Chondrocyte (in vitro differentiated cells): ENCODE measurements around the gene SCAPER. TPM values are rescaled to one million over a fixed set of nuclear protein-coding genes. Genes with fewer than 3 reads are reported as not detected.
A peak's percentile ranks its signal among the peaks of the same experiment; 100 is the strongest.

Experiments used
- DNase-seq: peaks from one replicate; pipeline ENCODE4 v3.0.0; 2021; ENCODE audit warnings: mixed read lengths, low spot score
- H3K27ac Mint-ChIP-seq: one replicate; pipeline ENCODE4 v1.8.0; 2021; ENCODE audit warnings: mild to moderate bottlenecking, moderate library complexity, mixed read lengths; ENCODE audit not compliant: unreplicated experiment
- H3K27me3 Mint-ChIP-seq: 2 replicates; pipeline ENCODE4 v1.8.0; 2021; ENCODE audit warnings: low read depth, mixed read lengths
- H3K36me3 Mint-ChIP-seq: 2 replicates; pipeline ENCODE4 v1.8.0; 2021; ENCODE audit warnings: low read depth, mixed read lengths
- H3K4me1 Mint-ChIP-seq: 2 replicates; pipeline ENCODE4 v1.8.0; 2021; ENCODE audit warnings: low read depth, mild to moderate bottlenecking, mixed read lengths
- H3K4me3 Mint-ChIP-seq: one replicate; pipeline ENCODE4 v1.8.0; 2021; ENCODE audit warnings: mild to moderate bottlenecking, moderate library complexity, mixed read lengths; ENCODE audit not compliant: unreplicated experiment
- H3K9me3 Mint-ChIP-seq: 2 replicates; pipeline ENCODE4 v1.8.0; 2021; ENCODE audit warnings: low read depth, mixed read lengths
- long read RNA-seq: library from polyadenylated mRNA; stranded (forward); transcript quantifications from one replicate; pipeline ENCODE4 v2.0.0, GENCODE V29; 2021
- total RNA-seq: library from RNA; stranded (reverse); gene quantifications from 3 replicates; pipeline ENCODE4 v1.2.1, GENCODE V29; 2021
- TF ChIP-seq, protein P1 (sequence below): fragments of 200-600 bp; sonication (generic); IDR thresholded peaks from 2 replicates; pipeline ENCODE4 v1.5.0; 2021; ENCODE audit warnings: antibody characterized with exemption, mild to moderate bottlenecking, moderate library complexity

The SCAPER gene, protein sequence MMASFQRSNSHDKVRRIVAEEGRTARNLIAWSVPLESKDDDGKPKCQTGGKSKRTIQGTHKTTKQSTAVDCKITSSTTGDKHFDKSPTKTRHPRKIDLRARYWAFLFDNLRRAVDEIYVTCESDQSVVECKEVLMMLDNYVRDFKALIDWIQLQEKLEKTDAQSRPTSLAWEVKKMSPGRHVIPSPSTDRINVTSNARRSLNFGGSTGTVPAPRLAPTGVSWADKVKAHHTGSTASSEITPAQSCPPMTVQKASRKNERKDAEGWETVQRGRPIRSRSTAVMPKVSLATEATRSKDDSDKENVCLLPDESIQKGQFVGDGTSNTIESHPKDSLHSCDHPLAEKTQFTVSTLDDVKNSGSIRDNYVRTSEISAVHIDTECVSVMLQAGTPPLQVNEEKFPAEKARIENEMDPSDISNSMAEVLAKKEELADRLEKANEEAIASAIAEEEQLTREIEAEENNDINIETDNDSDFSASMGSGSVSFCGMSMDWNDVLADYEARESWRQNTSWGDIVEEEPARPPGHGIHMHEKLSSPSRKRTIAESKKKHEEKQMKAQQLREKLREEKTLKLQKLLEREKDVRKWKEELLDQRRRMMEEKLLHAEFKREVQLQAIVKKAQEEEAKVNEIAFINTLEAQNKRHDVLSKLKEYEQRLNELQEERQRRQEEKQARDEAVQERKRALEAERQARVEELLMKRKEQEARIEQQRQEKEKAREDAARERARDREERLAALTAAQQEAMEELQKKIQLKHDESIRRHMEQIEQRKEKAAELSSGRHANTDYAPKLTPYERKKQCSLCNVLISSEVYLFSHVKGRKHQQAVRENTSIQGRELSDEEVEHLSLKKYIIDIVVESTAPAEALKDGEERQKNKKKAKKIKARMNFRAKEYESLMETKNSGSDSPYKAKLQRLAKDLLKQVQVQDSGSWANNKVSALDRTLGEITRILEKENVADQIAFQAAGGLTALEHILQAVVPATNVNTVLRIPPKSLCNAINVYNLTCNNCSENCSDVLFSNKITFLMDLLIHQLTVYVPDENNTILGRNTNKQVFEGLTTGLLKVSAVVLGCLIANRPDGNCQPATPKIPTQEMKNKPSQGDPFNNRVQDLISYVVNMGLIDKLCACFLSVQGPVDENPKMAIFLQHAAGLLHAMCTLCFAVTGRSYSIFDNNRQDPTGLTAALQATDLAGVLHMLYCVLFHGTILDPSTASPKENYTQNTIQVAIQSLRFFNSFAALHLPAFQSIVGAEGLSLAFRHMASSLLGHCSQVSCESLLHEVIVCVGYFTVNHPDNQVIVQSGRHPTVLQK (N-terminal part only)
- total RNA-seq: 16.3 to 19.3 TPM (median 17.3 TPM) in 3 replicates
- long read RNA-seq, full-length matches to known transcripts: 2 of 13 reads
- long read RNA-seq, partial matches to known transcripts: 1 of 13 reads
- long read RNA-seq, other reads (novel, unspliced or antisense): 10 of 13 reads

DNA sequence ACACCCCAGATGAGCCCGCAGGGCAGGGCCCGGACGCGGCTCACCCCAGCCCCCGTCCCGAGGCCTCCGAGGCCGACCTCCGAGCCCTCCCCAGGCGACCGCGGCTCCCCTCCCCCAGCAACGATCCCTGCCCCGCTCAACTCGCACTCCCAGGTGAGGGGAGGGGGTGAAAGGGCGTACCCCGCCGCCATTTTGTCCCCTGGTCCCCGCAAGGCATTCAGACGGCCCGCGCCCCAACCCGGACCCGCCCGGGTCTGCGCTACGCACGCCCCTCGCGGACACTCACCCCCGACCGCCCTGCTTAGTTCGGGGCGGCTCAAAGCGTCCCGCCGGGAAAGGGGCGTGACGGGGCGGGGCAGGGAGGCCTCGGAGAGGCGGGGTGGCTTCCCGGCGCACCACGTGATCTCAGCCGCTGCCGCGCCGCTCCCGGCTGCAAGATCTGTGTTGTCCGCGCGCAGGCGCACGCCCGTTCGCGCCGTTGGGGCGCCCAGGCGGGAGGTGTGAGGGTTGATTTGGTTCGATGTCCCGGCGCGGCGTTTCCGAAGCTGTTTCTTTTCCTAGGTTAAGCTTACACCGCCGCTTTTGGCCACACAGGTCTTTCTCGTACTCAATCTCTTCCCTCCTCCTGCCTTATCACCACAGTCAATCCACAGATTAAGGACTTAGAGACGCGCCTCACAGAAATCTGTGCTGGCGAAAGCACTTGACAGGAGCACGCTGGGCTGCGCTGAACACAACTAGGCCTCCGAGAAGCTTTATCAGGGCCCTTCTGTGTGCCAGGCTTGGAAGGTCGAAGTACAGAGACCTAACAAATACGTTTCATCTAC is at the start of gene SCAPER:
Gene SCAPER (minus strand): TSS at position 328 of the 827 bp plus-strand sequence. CDS start 21,523 bp downstream, outside the sequence.
- Mint-ChIP-seq H3K27me3 (no peaks in the 10 kb centered on the region), H3K36me3 (no peaks in the 10 kb centered on the region), H3K4me1 (peaks cover 27% of the 10 kb centered on the region), H3K4me3 (peak within 1 kb of the TSS; percentile 88), H3K9me3 (no peaks in the 10 kb centered on the region), H3K27ac (peak within 1 kb of the TSS; percentile 81)
- peak; percentile 94 for DNase-seq
- TF ChIP-seq, protein P1, sequence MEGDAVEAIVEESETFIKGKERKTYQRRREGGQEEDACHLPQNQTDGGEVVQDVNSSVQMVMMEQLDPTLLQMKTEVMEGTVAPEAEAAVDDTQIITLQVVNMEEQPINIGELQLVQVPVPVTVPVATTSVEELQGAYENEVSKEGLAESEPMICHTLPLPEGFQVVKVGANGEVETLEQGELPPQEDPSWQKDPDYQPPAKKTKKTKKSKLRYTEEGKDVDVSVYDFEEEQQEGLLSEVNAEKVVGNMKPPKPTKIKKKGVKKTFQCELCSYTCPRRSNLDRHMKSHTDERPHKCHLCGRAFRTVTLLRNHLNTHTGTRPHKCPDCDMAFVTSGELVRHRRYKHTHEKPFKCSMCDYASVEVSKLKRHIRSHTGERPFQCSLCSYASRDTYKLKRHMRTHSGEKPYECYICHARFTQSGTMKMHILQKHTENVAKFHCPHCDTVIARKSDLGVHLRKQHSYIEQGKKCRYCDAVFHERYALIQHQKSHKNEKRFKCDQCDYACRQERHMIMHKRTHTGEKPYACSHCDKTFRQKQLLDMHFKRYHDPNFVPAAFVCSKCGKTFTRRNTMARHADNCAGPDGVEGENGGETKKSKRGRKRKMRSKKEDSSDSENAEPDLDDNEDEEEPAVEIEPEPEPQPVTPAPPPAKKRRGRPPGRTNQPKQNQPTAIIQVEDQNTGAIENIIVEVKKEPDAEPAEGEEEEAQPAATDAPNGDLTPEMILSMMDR: peak; percentile 25

DNA sequence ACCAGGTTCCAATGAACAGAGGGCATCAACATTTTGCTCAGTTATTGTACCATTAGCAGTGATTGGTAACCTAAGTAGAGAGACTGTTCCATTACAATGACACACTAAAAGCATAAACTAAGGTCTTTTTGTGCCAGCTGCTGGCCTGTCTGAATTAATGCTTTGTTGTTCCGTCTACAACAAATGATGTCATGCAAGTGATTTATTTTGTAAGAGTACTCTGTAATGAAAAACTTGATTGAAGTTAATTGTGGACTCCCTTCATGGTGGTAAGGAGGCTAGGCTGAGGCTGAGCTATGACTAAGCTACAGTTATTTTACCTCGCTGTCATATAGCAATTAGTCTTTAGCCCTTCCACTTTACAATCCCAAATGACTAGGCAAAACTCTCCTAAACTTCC is 49.6 kb upstream of the SCAPER start:
- no peak overlapping the region for H3K27ac Mint-ChIP-seq
- H3K27me3 Mint-ChIP-seq: no peaks in the 10 kb centered on the region
- H3K9me3 Mint-ChIP-seq: no peaks in the 10 kb centered on the region
- H3K36me3 Mint-ChIP-seq: peaks cover 5% of the 10 kb centered on the region
- TF ChIP-seq, protein P1: no peak
- no peak overlapping the region for H3K4me3 Mint-ChIP-seq
- H3K4me1 Mint-ChIP-seq: no peaks in the 10 kb centered on the region
- no peak for DNase-seq

DNA sequence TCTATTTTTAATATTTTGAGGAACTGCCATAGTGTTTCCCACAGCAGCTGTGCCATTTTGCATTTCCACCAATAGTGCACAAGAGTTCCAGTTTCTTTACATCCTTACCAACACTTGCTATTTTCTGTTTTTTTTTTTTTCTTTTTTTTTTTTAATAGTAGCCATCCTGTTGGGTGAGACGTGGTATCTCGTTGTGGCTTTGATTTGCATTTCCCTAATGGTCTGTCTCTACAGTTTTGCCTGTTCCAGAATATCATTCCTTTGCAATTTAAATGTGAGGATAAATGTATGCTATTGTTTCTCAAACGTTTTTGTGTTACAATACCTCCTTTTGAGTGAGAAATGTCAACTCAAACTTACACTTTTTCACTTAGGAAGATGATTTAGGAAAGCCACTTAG is 48.8 kb upstream of the SCAPER start:
- Mint-ChIP-seq H3K27ac (no peak overlapping the region), H3K36me3 (peaks cover 5% of the 10 kb centered on the region), H3K4me3 (no peak overlapping the region), H3K4me1 (no peaks in the 10 kb centered on the region), H3K27me3 (no peaks in the 10 kb centered on the region), H3K9me3 (no peaks in the 10 kb centered on the region)
- no peak for DNase-seq
- TF ChIP-seq, protein P1: no peak

DNA sequence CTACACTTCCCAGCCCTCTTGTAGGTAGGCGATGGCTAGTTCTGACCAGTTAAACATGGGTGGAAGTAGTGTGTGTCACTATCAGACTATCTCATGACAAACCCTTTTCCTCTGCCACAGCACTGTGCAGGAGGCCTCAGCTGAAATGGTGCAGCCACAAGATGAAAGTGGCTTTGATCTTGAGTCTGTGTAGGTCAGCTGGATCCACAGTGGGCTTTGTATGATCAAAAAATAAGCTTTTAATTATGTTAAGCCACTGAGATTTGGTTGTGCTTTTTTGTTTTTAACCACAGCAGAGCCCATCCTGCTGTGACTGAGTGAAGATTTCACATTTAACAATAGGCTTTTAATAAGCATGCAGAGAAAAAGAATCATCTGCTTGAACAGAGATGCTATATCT is 46.1 kb upstream of the SCAPER start:
- Mint-ChIP-seq H3K27me3 (no peaks in the 10 kb centered on the region), H3K27ac (no peak overlapping the region), H3K4me1 (no peaks in the 10 kb centered on the region), H3K36me3 (peaks cover 13% of the 10 kb centered on the region), H3K9me3 (no peaks in the 10 kb centered on the region), H3K4me3 (no peak overlapping the region)
- TF ChIP-seq, protein P1: no peak
- no peak for DNase-seq
